ENCODE measurements around the gene AUTS2.
"Not testable (repeated sequence)": the region's sequence is repeated elsewhere in the genome, so short reads cannot be mapped to it uniquely, and the experiment has no call there.

AUTS2 gene

GRCh38 chr7:70810558-70811139 lies 1212.4 kb downstream of the AUTS2 start:
- DNase-seq (ENCODE audit: low read depth): no peak
- TF ChIP-seq CTCF (conservative IDR thresholded peaks at IDR 0.05; ENCODE audit: low read length): no peak
- H3K4me3 ChIP-seq (ENCODE audit: low read length): no peak overlapping the region

GRCh38 chr7:70812511-70812910 lies 1214.2 kb downstream of the AUTS2 start:
- no peak overlapping the region for H3K4me3 ChIP-seq (ENCODE audit: low read length)
- peak; percentile 26; the same call in 1 of the 2 replicates for TF ChIP-seq CTCF (conservative IDR thresholded peaks at IDR 0.05; ENCODE audit: low read length)
- DNase-seq (ENCODE audit: low read depth): no peak

GRCh38 chr7:70822490-70822889 lies 1224.2 kb downstream of the AUTS2 start:
- DNase-seq (ENCODE audit: low read depth); H3K4me3 ChIP-seq (ENCODE audit: low read length): not testable (repeated sequence)

- H3K4me3 ChIP-seq (ENCODE audit: low read length): peak overlapping the region; percentile 39
- DNase-seq (ENCODE audit: low read depth): peak; percentile 53
- TF ChIP-seq CTCF (conservative IDR thresholded peaks at IDR 0.05; ENCODE audit: low read length): peak; percentile 93
These were observed 1231.2 kb downstream of the AUTS2 start for GRCh38 chr7:70829221-70830059.

GRCh38 chr7:70830060-70830395 lies 1231.8 kb downstream of the AUTS2 start:
- TF ChIP-seq CTCF (conservative IDR thresholded peaks at IDR 0.05; ENCODE audit: low read length): no peak
- no peak for DNase-seq (ENCODE audit: low read depth)
- no peak overlapping the region for H3K4me3 ChIP-seq (ENCODE audit: low read length)

- H3K4me3 ChIP-seq (ENCODE audit: low read length): no peak overlapping the region
- no peak for TF ChIP-seq CTCF (conservative IDR thresholded peaks at IDR 0.05; ENCODE audit: low read length)
- DNase-seq (ENCODE audit: low read depth): no peak
These were observed 1232.2 kb downstream of the AUTS2 start for GRCh38 chr7:70830426-70830825.

GRCh38 chr7:70833726-70834125 lies 1235.5 kb downstream of the AUTS2 start:
- DNase-seq (ENCODE audit: low read depth): peak; percentile 34
- no peak overlapping the region for H3K4me3 ChIP-seq (ENCODE audit: low read length)
- TF ChIP-seq CTCF (conservative IDR thresholded peaks at IDR 0.05; ENCODE audit: low read length): no peak

Measured in AG10803 (cell line).